HepG2 (cell line): ENCODE measurements around the gene GDAP2. TPM values are rescaled to one million over a fixed set of nuclear protein-coding genes. Genes with fewer than 3 reads are reported as not detected.

Source experiments
- E2F2 ChIP-seq: sonication (generic); formaldehyde crosslinking; IDR thresholded peaks from 2 replicates; pipeline ENCODE4 v1.4.0; 2020; ENCODE audit warnings: missing genetic modification reagents, borderline replicate concordance
- HNF1A ChIP-seq, 2 experiments: sonication (generic) in 1 of 2; formaldehyde crosslinking in 1 of 2; IDR thresholded peaks; 2 replicates each; pipeline versions ENCODE4 v1.4.0 to v1.6.1; 2016 to 2020; ENCODE audit warnings: borderline replicate concordance in 1 of 2, low read depth in 1 of 2, mild to moderate bottlenecking in 1 of 2, missing genetic modification reagents in 1 of 2
- HOXA9 ChIP-seq: sonication (generic); formaldehyde crosslinking; IDR thresholded peaks from 2 replicates; pipeline ENCODE4 v1.8.1; 2022; ENCODE audit warnings: missing genetic modification reagents, mild to moderate bottlenecking, moderate library complexity, borderline replicate concordance
- NR1H2 ChIP-seq: sonication (generic); formaldehyde crosslinking; IDR thresholded peaks from 2 replicates; pipeline ENCODE4 v1.8.1; 2022; ENCODE audit warnings: low read depth, missing genetic modification reagents, borderline replicate concordance
- TBX3 ChIP-seq: fragments of 450-650 bp; IDR thresholded peaks from 2 replicates; pipeline ENCODE4 v1.6.1; 2017; ENCODE audit warnings: antibody characterized with exemption, mild to moderate bottlenecking, inconsistent platforms, borderline replicate concordance
- TEAD2 ChIP-seq: sonication (generic); formaldehyde crosslinking; IDR thresholded peaks from 2 replicates; pipeline ENCODE4 v1.9.0; 2021; ENCODE audit warnings: missing genetic modification reagents
- UBTF ChIP-seq: sonication (generic); formaldehyde crosslinking; IDR thresholded peaks from 2 replicates; pipeline ENCODE4 v1.4.0; 2020; ENCODE audit warnings: mild to moderate bottlenecking, missing genetic modification reagents
- ZBTB26 ChIP-seq: IDR thresholded peaks from 2 replicates; pipeline ENCODE4 v1.6.1; 2016; ENCODE audit warnings: missing compliant biosample characterization, missing genetic modification reagents, borderline replicate concordance
- ZNF264 ChIP-seq: sonication (generic); formaldehyde crosslinking; IDR thresholded peaks from 2 replicates; pipeline ENCODE4 v1.4.0; 2020; ENCODE audit warnings: missing genetic modification reagents
- ZNF274 ChIP-seq: sonication (generic); formaldehyde crosslinking; IDR thresholded peaks from 2 replicates; pipeline ENCODE4 v1.5.1; 2020; ENCODE audit warnings: mild to moderate bottlenecking, missing genetic modification reagents
- ZNF343 ChIP-seq: sonication (generic); formaldehyde crosslinking; IDR thresholded peaks from 2 replicates; pipeline ENCODE4 v1.4.0; 2020; ENCODE audit warnings: mild to moderate bottlenecking, missing genetic modification reagents
- polyA plus RNA-seq, 8 experiments: library from polyadenylated mRNA; depleted of rRNA in 3 of 8; stranded (reverse) in 7 of 8; unstranded in 1 of 8; fragments of >200 nt; fragmentation: Illumina TruSeq in 4 of 8; extraction: Trizol in 4 of 8; gene quantifications; 2 replicates each; pipeline versions ENCODE4 v1.2.1 to v1.2.3, GENCODE V29; 2011 to 2016; ENCODE audit warnings: low read depth in 4 of 8, missing spikeins in 1 of 8, mixed read lengths in 1 of 8; ENCODE audit not compliant: insufficient read depth in 1 of 8
- total RNA-seq, 5 experiments: library from RNA; depleted of rRNA; stranded (reverse); fragments of >200 nt; fragmentation: Illumina TruSeq; extraction: Trizol; gene quantifications; 2 replicates each; pipeline ENCODE4 v1.2.3, GENCODE V29; 2016; ENCODE audit warnings: low read depth in 1 of 5
- TF ChIP-seq, protein P1 (sequence below): IDR thresholded peaks from 2 replicates; pipeline ENCODE4 v1.6.1; 2016; ENCODE audit warnings: low read depth, missing genetic modification reagents, missing compliant biosample characterization

Gene GDAP2
- total and polyA plus RNA-seq, 2 of the 13 experiments (the other 11 are each of a cell fraction or from before 2014, with no cell fraction given): 11.4 to 23.2 TPM

GRCh38 chr1:117929343-117930172 lies at the start of gene GDAP2, which contains the start of gene WDR3 (continued):
- TF ChIP-seq HNF1A (IDR thresholded peaks at IDR 0.05; ENCODE audit: low read depth) (no peak), HNF1A (CRISPR knock-in tag; IDR thresholded peaks at IDR 0.05; ENCODE audit: borderline replicate concordance) (peak; percentile 40; the same call in 1 of the 2 replicates), E2F2 (CRISPR knock-in tag) (no peak), TEAD2 (CRISPR knock-in tag) (no peak), TBX3 (no peak), NR1H2 (no peak), ZBTB26 (CRISPR knock-in tag) (peak; percentile 14; the same call in 1 of the 2 replicates), ZNF343 (no peak), HOXA9 (CRISPR knock-in tag) (no peak), ZNF274 (CRISPR knock-in tag) (no peak), ZNF264 (CRISPR knock-in tag) (peak; percentile 54; the same call in 1 of the 2 replicates), UBTF (peak; percentile 46; the same call in 1 of the 2 replicates)
- TF ChIP-seq, protein P1, sequence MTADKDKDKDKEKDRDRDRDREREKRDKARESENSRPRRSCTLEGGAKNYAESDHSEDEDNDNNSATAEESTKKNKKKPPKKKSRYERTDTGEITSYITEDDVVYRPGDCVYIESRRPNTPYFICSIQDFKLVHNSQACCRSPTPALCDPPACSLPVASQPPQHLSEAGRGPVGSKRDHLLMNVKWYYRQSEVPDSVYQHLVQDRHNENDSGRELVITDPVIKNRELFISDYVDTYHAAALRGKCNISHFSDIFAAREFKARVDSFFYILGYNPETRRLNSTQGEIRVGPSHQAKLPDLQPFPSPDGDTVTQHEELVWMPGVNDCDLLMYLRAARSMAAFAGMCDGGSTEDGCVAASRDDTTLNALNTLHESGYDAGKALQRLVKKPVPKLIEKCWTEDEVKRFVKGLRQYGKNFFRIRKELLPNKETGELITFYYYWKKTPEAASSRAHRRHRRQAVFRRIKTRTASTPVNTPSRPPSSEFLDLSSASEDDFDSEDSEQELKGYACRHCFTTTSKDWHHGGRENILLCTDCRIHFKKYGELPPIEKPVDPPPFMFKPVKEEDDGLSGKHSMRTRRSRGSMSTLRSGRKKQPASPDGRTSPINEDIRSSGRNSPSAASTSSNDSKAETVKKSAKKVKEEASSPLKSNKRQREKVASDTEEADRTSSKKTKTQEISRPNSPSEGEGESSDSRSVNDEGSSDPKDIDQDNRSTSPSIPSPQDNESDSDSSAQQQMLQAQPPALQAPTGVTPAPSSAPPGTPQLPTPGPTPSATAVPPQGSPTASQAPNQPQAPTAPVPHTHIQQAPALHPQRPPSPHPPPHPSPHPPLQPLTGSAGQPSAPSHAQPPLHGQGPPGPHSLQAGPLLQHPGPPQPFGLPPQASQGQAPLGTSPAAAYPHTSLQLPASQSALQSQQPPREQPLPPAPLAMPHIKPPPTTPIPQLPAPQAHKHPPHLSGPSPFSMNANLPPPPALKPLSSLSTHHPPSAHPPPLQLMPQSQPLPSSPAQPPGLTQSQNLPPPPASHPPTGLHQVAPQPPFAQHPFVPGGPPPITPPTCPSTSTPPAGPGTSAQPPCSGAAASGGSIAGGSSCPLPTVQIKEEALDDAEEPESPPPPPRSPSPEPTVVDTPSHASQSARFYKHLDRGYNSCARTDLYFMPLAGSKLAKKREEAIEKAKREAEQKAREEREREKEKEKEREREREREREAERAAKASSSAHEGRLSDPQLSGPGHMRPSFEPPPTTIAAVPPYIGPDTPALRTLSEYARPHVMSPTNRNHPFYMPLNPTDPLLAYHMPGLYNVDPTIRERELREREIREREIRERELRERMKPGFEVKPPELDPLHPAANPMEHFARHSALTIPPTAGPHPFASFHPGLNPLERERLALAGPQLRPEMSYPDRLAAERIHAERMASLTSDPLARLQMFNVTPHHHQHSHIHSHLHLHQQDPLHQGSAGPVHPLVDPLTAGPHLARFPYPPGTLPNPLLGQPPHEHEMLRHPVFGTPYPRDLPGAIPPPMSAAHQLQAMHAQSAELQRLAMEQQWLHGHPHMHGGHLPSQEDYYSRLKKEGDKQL (CRISPR knock-in tag): no peak
